Endothelial cell of umbilical vein (primary cell): ENCODE results near the gene EYS. TPM values are rescaled to one million over a fixed set of nuclear protein-coding genes. Genes with fewer than 3 reads are reported as not detected.

Experiments used
- BruUV-seq: library from RNA; stranded (reverse); fragments of 400-500 nt; replicated peaks from 2 replicates; lab custom pipeline; 2021; lab: Mats Ljungman, UMichigan
- CTCF ChIA-PET: fragments of 300-600, 350-600 bp; sonication (Branson Sonifier 250); formaldehyde crosslinking; loops from one replicate; lab custom pipeline; 2021; ENCODE audit warnings: antibody characterized with exemption, inconsistent platforms; lab: Charles Lee
- POLR2A ChIA-PET: fragments of 300-600, 350-600 bp; sonication (Branson Sonifier 250); formaldehyde crosslinking; loops from one replicate; lab custom pipeline; 2021; ENCODE audit warnings: antibody characterized with exemption, inconsistent platforms; lab: Charles Lee
- DNase-seq: peaks from one replicate; pipeline ENCODE4 v3.0.0-alpha.2; 2011; ENCODE audit warnings: low read depth, low spot score
- FAIRE-seq: peaks from 2 replicates; lab custom pipeline; 2011; peaks lifted over from hg19 to GRCh38; lab: Jason Lieb, UNC
- H2AFZ ChIP-seq: 2 replicates; pipeline ENCODE4 v1.6.0; 2012; ENCODE audit warnings: low read depth, low read length, control low read depth, inconsistent platforms
- H3K27ac ChIP-seq: 2 replicates; pipeline ENCODE4 v1.5.1; 2011; ENCODE audit warnings: low read depth, mild to moderate bottlenecking, control low read depth, low read length, moderate library complexity; ENCODE audit not compliant: insufficient read depth
- H3K27me3 ChIP-seq, 2 experiments: 2 replicates each; pipeline versions ENCODE4 v1.6.0 to v1.6.1; 2011; ENCODE audit warnings: low read length in 2 of 2, mixed read lengths in 1 of 2; ENCODE audit not compliant: control insufficient read depth in 2 of 2, insufficient read depth in 2 of 2
- H3K36me3 ChIP-seq, 2 experiments: 2 replicates in 1 of 2; 3 replicates in 1 of 2; pipeline ENCODE4 v1.5.1; 2011; ENCODE audit warnings: low read length in 2 of 2, mild to moderate bottlenecking in 1 of 2, moderate library complexity in 1 of 2; ENCODE audit not compliant: control insufficient read depth in 2 of 2, insufficient read depth in 2 of 2; ENCODE audit errors: extremely low read depth in 1 of 2
- H3K4me1 ChIP-seq: 3 replicates; pipeline ENCODE4 v1.5.1; 2011; ENCODE audit warnings: mild to moderate bottlenecking, low read length; ENCODE audit not compliant: control insufficient read depth, insufficient read depth; ENCODE audit errors: extremely low read depth
- H3K4me2 ChIP-seq: 2 replicates; pipeline ENCODE4 v1.6.1; 2011; ENCODE audit warnings: low read length, control low read depth, mixed read lengths; ENCODE audit not compliant: insufficient read depth
- H3K4me3 ChIP-seq, 3 experiments: fragments of 200-600 bp in 1 of 3; sonication (generic), shearing (Covaris generic) in 1 of 3; replicated peaks in 1 of 3; 2 replicates each; pipeline ENCODE4 v1.5.1; 2011 to 2016; ENCODE audit warnings: control low read depth in 3 of 3, low read length in 3 of 3, mild to moderate bottlenecking in 2 of 3, inconsistent platforms in 1 of 3, low read depth in 1 of 3, moderate library complexity in 1 of 3; ENCODE audit not compliant: insufficient read depth in 1 of 3
- H3K79me2 ChIP-seq: 2 replicates; pipeline ENCODE4 v1.6.0; 2012; ENCODE audit warnings: low read length, inconsistent platforms; ENCODE audit not compliant: control insufficient read depth, insufficient read depth
- H3K9ac ChIP-seq: replicated peaks from 2 replicates; pipeline ENCODE3; 2011; ENCODE audit warnings: low read length, control low read depth; ENCODE audit not compliant: insufficient read depth; ENCODE audit errors: extremely low read depth
- H3K9me1 ChIP-seq: replicated peaks from 3 replicates; pipeline ENCODE4 v1.6.0; 2011; ENCODE audit warnings: mild to moderate bottlenecking, low read length; ENCODE audit not compliant: control insufficient read depth, insufficient read depth; ENCODE audit errors: extremely low read depth
- H3K9me3 ChIP-seq: replicated peaks from 2 replicates; pipeline ENCODE4 v1.5.1; 2012; ENCODE audit warnings: low read length, inconsistent platforms; ENCODE audit not compliant: control insufficient read depth, insufficient read depth
- H4K20me1 ChIP-seq: replicated peaks from 2 replicates; pipeline ENCODE3; 2011; ENCODE audit warnings: mild to moderate bottlenecking, low read length; ENCODE audit not compliant: control insufficient read depth, insufficient read depth; ENCODE audit errors: extremely low read depth
- CTCF ChIP-seq, 2 donors: IDR thresholded peaks; 1 replicate in 1 of 2; 2 replicates in 1 of 2; pipeline ENCODE4 v1.5.1; 2011; ENCODE audit warnings: low read length in 2 of 2, mild to moderate bottlenecking in 2 of 2, moderate library complexity in 2 of 2, control low read depth in 1 of 2, inconsistent platforms in 1 of 2, low read depth in 1 of 2; ENCODE audit not compliant: insufficient read depth in 1 of 2; ENCODE audit errors: extremely low read depth in 1 of 2
- EZH2 ChIP-seq: IDR thresholded peaks from 2 replicates; pipeline ENCODE4 v1.6.1; 2012; ENCODE audit warnings: borderline replicate concordance, low read depth, mild to moderate bottlenecking, moderate library complexity, low read length, inconsistent platforms; ENCODE audit not compliant: severe bottlenecking
- FOS ChIP-seq: IDR thresholded peaks from 2 replicates; pipeline ENCODE4 v1.6.1; 2011; ENCODE audit warnings: mild to moderate bottlenecking, low read length, moderate library complexity, borderline replicate concordance; ENCODE audit not compliant: insufficient read depth
- GATA2 ChIP-seq: IDR thresholded peaks from 2 replicates; pipeline ENCODE4 v1.7.0; 2011; ENCODE audit warnings: low read depth, mild to moderate bottlenecking, moderate library complexity, mixed read lengths, low read length; ENCODE audit not compliant: insufficient read length, insufficient read depth
- JUN ChIP-seq: IDR thresholded peaks from 2 replicates; pipeline ENCODE4 v1.6.1; 2011; ENCODE audit warnings: borderline replicate concordance, low read depth; ENCODE audit not compliant: insufficient read length, insufficient read depth
- MAX ChIP-seq: IDR thresholded peaks from 2 replicates; pipeline ENCODE4 v1.6.1; 2011; ENCODE audit not compliant: insufficient read depth, insufficient read length
- MYC ChIP-seq: IDR thresholded peaks from one replicate; pipeline ENCODE4 v1.6.1; 2011; ENCODE audit warnings: mild to moderate bottlenecking, low read depth, low read length
- POLR2A ChIP-seq: IDR thresholded peaks from 2 replicates; pipeline ENCODE4 v1.6.1; 2012; ENCODE audit warnings: low read depth, mild to moderate bottlenecking, control low read depth, low read length
- POLR2AphosphoS5 ChIP-seq: IDR thresholded peaks from 2 replicates; pipeline ENCODE4 v1.6.1; 2012; ENCODE audit warnings: low read depth, mild to moderate bottlenecking, control low read depth, low read length, moderate library complexity; ENCODE audit not compliant: insufficient read depth
- dilution Hi-C: fragments of 300-500 bp; cut with MboI; formaldehyde crosslinking; loops from one replicate; pipeline ENCODE4 v1.15.0; 2019; ENCODE audit warnings: low sequenced_read_pairs; ENCODE audit not compliant: extremely low pct_ligation_motif_present
- intact Hi-C: fragments of 100-400 bp; cut with micrococcal nuclease; formaldehyde crosslinking; loops from one replicate; pipeline ENCODE4 v1.10.0; 2022
- polyA plus RNA-seq, 4 experiments: library from polyadenylated mRNA; depleted of rRNA in 3 of 4; stranded (reverse) in 3 of 4; unstranded in 1 of 4; fragments of >200 nt; gene quantifications; 2 replicates each; pipeline versions ENCODE4 v1.2.1 to v1.2.3, GENCODE V29; 2011 to 2012; ENCODE audit warnings: missing spikeins in 1 of 4
- total RNA-seq: library from RNA; stranded (reverse); gene quantifications from 2 replicates; pipeline ENCODE4 v1.2.3, GENCODE V29; 2021

EYS gene
- total and polyA plus RNA-seq, 2 donors (not counting 3 experiments of a cell fraction or from before 2014, with no cell fraction given) = 0.01 to 0.27 TPM

- dilution Hi-C loops (no loop called here), intact Hi-C loops (no loop called here)
- FAIRE-seq (no peak), DNase-seq (no peak)
- Histone ChIP-seq H3K27ac (no peak overlapping the region), H3K4me2 (no peak overlapping the region), H3K9ac (no peak overlapping the region), H4K20me1 (no peaks in the 10 kb centered on the region), H3K36me3 (no peaks in the 10 kb centered on the region), H3K9me1 (no peaks in the 10 kb centered on the region), H3K4me3 (no peak overlapping the region), H3K9me3 (no peaks in the 10 kb centered on the region), H3K79me2 (no peaks in the 10 kb centered on the region), H2AFZ (peak overlapping the region; percentile 62), H3K4me1 (no peaks in the 10 kb centered on the region), H3K27me3 (no peaks in the 10 kb centered on the region)
- no TSS peak for BruUV-seq
- ChIA-PET CTCF (no interaction called here), POLR2A (no interaction called here)
- TF ChIP-seq CTCF (IDR thresholded peaks at IDR 0.05; ENCODE audit: extremely low read depth in 1 of 2, insufficient read depth in 1 of 2, low read depth in 1 of 2, low read length in 2 of 2) = no peak
- no peak for TF ChIP-seq GATA2
- TF ChIP-seq FOS = no peak
- no peak for TF ChIP-seq POLR2A
- TF ChIP-seq EZH2 = no peak
- no peak for TF ChIP-seq JUN
- TF ChIP-seq MYC = no peak
- TF ChIP-seq POLR2AphosphoS5 = no peak
- TF ChIP-seq MAX = no peak
Observed at GRCh38 chr6:64949257-64949656, 757.8 kb downstream of the EYS start.
